G401 (cell line): ENCODE measurements around the gene SPIRE1. TPM values are rescaled to one million over a fixed set of nuclear protein-coding genes. Genes with fewer than 3 reads are reported as not detected.
A peak's percentile ranks its signal among the peaks of the same experiment; 100 is the strongest.
"Not testable (repeated sequence)": the region's sequence is repeated elsewhere in the genome, so short reads cannot be mapped to it uniquely, and the experiment has no call there.

Experiments
- DNase-seq: peaks from one replicate; pipeline ENCODE4 v3.0.0-alpha.2; 2015; ENCODE audit warnings: low spot score
- in situ Hi-C: cut with HindIII; loops from 2 replicates; pipeline ENCODE4 v1.10.0; 2016; ENCODE audit warnings: low sequenced_read_pairs, mixed read lengths
- total RNA-seq: library from RNA; depleted of rRNA; stranded (reverse); fragments of >200 nt; shearing (Covaris generic); gene quantifications from 2 replicates; pipeline ENCODE4 v1.2.3, GENCODE V29; 2014

Gene SPIRE1
- total RNA-seq, 1 experiment from 2014 or later = 32.9 TPM

DNA sequence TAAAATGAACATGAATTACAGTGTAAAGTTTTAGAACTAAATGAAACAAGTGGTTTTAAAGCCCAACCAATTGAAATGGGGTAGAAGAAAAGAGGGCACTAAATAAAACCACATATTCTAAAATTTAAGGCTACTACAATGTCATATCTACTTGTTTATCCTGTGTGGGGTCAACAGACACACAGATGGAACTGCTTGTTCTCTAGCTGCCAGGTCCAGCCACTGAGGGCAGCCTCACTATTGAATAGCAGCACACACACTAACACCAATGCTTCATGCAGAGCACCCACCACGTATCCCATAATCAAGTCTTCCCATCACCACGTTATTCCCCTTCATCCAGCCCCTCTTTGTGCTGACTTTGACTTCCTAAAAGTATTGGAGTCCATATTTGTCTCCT, 88.1 kb downstream of the SPIRE1 start:
- in situ Hi-C loops = no loop called here
- no peak for DNase-seq

DNA sequence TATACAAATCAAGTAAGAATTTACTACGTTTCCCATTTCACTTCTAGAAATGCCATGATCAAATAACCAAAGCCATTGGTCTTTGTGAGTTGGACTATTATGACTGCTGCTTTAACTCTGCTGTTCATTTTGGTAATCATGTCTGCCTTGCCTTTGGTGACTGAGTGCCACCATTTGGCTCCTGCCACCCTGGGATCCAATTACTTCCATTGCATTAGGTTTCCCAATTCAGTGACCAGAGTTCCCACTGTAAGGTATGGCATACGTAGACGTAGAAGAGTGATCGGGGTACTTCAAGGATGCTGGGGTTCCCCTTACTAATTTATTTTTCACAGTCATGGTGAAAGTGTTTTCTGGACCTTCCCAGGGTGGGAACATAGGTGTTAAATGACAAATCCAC, 90.1 kb downstream of the SPIRE1 start:
- in situ Hi-C loops = no loop called here
- no peak for DNase-seq

DNA sequence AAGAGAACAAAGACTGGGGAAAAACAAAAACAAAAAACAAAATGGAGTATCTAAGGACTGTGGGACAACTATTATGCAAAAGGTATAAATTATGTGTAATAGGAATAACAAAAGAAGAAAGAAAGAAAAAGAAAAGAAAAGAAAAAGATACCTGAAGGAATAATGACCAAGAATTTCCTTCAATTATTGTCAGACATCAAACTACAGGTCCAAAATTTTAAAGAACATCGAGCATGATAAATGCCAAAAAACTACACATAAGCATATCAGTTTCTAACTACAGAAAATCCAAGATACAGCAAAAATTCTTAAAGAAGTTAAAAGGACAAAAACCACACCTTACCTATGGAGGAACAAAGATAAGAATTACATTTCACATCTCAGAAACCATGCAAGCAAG, 93.0 kb downstream of the SPIRE1 start:
- in situ Hi-C loops = no loop called here
- no peak for DNase-seq

DNA sequence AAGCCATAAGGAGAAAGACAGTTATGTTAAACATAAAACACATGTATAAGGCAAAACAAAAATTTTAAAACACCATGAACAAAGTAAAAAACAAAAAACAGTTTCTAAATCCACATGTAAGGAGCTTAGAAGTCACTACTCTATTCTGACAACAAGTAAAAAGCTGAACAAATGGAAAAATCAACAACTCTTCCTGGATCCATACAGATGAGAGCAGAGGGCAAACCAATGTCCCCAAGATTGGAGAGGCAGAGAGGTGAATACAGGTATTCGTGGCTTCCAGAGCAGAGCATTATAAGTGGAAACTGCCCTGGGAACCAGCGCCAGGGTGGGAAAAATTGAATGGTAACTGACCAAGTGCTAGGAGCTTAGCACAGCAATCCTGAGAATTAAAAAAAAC, 93.5 kb downstream of the SPIRE1 start:
- in situ Hi-C loops = no loop called here

DNA sequence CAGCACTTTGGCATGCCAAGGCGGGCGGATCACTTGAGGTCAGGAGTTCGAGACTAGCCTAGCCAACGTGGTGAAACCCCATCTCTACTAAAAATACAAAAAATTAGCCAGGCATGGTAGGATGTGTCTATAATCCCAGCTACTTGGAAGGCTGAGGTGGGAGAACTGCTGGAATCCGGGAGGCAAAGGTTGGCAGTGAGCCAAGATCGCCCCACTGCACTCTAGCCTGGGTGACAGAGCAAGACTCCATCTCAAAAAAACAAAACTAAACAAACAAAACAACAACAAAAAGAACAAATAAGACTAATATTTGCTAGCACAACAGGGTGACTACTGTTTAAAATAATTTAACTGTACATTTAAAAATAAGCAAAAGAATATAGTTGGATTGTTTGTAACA, 97.3 kb downstream of the SPIRE1 start:
- in situ Hi-C loops = not testable (repeated sequence)

More for the DNA sequence above, 93.5 kb downstream of the SPIRE1 start:
- DNase-seq = no peak

DNA sequence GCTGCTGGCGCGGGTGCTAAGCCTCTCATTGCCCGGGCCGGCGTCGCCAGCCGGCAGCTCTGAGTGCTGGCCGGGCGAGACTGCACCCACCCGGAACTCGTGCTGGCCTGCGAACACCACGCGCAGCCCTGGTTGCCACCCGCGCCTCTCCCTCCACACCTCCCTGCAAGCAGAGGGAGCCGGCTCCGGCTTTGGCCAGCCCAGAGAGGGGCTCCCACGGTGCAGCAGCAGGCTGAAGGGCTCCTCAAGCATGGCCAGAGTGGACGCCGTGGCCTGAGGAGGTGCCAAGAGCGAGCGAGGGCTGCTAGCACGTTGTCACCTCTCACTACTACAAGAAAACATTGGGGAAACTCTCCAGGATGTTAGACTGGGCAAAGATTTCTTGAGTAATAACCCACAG, 98.6 kb downstream of the SPIRE1 start:
- DNase-seq = no peak
- in situ Hi-C loops = no loop called here

More for the DNA sequence above, 97.3 kb downstream of the SPIRE1 start:
- DNase-seq = not testable (repeated sequence)

DNA sequence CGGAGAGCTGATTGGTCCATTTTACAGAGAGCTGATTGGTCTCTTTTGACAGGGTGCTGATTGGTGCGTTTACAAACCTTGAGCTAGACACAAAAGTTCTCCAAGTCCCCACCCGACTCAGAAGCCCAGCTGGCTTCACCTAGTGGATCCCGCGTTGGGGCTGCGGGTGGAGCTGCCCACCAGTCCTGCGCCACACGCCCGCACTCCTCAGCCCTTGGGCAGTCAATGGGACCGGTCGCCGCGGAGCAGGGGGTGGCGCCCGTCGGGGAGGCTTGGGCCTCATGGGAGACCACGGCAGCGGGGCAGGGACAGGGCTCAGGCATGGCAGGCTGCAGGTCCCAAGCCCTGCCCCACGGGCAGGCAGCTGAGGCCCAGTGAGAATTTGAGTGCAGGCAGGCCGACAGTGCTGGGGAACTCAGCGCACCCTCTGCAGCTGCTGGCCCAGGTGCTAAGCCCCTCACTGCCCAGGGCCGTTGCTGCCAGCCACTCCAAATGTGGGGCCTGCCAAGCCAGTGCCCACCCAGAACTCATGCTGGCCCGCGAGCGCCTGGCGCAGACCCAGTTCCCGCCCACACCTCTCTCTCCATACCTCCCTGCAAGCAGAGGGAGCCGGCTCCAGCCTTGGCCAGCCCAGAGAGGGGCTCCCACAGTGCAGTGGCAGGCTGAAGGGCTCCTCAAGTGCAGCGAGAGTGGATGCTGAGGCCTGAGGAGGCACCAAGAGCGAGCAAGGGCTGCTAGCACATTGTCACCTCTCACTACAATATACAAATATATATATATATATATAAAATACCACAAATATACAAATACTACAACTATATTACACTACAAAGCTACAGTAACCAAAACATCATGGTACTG, 100.7 kb downstream of the SPIRE1 start:
- no peak for DNase-seq
- in situ Hi-C loops = no loop called here

DNA sequence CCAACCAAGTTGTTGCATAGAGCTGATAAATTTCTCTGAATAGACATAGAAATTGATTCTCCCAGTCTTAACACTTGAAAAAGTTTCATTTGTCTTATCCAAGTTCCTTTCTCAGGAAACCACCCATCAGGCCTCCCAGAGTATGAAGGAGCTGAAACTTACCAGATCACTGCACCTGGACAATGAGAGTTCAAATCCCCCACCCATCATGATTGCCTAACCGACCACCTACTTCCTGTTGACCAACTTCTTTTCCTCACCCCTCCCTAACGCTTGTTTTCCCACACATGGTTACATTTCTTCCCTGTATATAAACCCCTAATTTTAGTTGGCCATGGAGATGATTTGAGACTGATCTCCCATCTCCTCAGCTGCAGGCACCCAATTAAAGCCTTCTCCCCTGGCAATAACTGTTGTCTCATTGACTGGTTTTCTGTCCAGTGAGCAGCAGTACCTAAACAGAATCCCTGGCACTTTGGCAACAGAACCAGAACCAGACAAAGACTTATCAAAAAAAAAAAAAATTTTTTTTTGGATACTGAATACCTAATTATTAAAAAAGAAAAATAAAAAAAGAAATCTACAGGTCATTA, 103.0 kb downstream of the SPIRE1 start:
- in situ Hi-C loops = no loop called here
- no peak for DNase-seq

DNA sequence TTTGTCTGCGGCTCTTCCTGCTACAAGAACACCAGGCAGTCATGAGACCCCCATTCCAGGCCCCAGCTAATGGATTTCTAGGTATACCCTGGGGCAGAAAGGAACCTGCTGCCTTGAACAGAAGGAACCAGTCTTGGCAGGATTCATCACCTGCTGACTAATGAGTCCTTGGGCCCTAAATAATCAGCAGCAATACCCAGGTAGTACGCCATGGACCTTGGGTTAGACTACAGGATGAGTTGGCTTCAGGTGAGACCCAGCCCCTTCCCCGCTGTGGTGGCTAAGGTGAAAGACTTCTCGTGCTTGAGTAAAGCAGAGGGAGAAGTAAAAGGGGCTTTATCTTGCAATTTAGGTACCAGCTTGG, 105.0 kb downstream of the SPIRE1 start:
- in situ Hi-C loops = no loop called here
- peak; percentile 24 for DNase-seq

DNA sequence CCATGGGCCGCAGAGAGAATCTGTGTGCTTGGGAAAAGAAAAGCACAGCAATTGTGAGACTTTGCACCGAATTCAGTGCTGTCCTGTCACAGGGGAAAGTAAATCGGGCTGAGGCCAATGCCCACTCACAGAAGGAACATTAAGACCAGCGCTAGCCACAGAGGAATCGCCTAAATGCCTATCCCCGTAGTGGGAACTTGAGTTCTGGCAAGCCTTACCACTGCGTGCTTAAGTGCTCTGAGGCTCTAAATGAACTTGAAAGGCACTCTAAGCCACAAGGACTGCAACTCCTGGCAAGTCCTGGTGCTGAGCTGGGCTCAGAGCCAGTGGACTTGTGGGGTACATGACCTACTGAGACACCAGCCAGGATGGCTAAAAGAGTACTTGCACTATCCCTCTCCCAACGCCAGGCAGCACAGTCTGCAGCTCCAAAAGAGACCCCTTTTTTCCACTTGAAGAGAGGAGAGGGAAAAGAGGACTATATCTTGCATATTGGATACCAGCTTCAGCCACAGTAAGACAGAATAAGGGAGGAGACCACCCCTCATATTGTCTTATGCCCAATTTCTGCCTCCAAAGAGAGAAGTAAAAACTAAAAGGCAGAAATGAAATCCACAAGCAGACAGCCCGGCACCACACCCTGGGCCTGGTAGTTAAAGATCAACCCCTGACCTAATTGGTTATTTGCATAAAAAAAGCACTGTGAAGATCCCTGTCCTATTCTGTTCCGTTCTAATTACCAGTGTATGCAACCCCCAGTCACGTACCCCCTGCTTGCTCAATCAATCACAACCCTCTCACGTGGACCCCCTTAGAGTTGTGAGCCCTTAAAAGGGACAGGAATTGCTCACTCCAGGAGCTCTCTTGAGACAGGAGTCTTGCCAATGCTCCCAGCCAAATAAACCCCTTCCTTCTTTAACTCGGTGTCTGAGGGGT, 105.7 kb downstream of the SPIRE1 start:
- peak; percentile 85 for DNase-seq
- in situ Hi-C loops = not testable (repeated sequence)

DNA sequence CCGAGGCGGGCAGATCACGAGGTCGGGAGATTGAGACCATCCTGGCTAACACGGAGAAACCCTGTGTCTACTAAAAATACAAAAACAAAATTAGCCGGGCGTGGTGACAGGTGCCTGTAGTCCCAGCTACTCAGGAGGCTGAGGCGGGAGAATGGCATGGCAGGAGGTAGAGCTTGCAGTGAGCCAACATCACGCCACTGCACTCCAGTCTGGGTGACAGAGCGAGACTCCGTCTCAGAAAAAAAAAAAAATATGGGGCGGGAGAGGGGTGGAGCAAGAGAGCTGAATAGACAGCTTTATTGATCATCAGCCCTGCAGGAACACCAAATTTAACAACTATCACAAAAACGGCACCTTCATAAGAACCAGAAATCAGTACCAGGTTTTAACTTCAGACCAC, 106.4 kb downstream of the SPIRE1 start:
- in situ Hi-C loops, DNase-seq: not testable (repeated sequence)

DNA sequence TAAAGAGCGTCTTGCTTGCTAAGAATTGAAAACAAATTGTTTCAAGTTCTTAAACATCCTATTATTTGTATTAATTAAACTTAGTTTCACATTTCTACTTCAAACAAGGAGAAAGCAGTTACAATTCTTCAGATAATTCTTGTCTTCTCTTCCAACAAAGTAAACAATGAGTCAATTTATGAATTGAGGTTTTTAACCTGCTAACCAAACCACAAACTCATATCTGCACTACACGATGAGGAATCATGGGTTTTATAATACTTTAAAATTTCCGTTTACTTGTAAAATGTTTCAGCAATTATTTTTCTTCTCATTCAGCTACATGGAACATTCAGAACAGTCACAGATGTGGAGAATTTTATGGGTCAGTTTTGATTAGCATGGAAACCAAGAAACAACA, 114.2 kb downstream of the SPIRE1 start:
- in situ Hi-C loops = no loop called here
- DNase-seq = no peak

DNA sequence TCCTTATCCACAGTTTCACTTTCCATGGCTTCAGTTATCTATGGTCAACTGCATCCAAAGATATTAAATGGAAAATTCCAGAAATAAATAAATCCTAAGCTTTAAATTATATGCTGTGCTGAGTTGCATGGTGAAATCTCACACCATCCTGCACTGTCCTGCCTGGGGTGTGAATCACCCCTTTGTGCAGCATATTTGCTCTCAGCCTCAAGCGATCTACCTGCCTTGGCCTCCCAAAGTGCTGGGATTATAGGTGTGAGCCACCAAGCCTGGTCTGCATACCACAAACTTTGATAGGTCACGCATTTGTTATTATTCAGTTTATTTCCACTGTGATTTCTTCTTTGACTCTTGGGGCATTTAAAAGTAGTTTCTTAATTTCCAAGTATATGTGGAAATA, 117.2 kb downstream of the SPIRE1 start:
- in situ Hi-C loops = no loop called here
- no peak for DNase-seq

DNA sequence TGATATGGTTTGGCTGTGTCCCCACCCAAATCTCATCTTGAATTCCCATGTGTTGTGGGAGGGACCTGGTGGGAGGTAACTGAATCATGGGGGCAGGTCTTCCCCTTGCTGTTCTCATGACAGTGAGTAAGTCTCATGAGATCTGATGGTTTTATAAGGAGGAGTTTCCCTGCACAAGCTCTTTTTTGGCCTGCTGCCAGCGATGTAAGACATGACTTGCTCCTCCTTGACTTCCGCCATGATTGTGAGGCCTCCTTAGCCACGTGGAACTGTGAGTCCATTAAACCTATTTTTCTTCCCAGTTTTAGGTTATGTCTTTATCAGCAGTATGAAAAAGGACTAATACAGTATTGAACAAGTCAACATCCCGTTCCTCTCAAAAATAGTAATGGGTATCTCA, 118.7 kb downstream of the SPIRE1 start:
- DNase-seq, in situ Hi-C loops: not testable (repeated sequence)

DNA sequence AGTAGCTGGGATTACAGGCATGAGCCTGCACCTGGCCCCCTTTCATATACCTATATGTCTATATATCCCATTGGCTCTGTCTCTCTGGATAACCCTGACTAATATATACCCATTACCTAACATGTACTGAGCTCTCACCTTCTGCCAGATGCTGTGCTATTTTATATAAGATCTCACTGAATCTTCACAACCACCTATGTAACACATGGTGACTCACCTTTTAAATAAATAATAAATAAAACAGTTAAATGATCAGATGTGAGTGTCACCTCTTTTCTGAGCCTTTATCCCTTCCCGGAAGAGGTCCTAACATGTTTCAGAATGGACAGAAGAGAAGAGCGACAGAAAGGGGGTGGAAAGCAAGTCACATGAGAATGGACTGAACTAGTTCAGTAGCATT, 123.1 kb downstream of the SPIRE1 start:
- no peak for DNase-seq
- in situ Hi-C loops = no loop called here

DNA sequence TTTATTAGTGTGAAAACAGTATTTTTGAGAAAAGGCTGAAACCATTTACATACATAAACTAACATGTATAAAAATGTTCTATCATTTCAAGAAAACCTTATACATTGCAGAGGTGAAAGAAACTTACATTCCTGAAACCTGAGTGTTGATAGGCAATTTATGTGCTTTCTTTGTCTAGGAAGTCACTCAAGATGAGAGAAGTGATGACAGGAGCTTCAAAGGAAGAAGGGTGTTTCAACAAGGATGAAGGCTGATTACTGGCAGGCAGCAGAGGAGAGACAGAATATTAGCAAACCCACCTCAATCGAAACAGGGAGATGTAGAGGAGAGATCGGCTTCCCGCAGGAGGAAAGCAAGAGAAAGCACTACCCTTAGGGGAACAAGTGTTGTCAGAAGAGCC, 125.2 kb downstream of the SPIRE1 start:
- in situ Hi-C loops = no loop called here
- DNase-seq = no peak

DNA sequence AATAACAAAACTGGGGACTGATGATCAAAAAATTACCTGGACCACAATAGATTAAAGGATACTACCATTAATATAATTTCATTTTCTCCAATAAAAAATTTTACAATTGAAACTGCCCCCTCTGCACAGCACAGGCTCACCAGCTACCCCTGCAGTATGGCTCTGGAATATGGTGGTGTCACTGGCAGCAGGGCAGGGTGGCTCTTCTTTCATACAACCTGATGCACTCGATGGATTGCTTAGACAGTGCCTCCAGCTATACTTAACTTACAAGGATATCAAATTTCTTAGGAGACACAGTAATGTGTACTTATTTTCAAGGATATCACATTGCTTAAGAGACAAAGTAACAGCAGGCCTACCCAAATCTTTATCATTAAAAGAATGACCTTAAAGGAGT, 126.2 kb downstream of the SPIRE1 start:
- no peak for DNase-seq
- in situ Hi-C loops = no loop called here

DNA sequence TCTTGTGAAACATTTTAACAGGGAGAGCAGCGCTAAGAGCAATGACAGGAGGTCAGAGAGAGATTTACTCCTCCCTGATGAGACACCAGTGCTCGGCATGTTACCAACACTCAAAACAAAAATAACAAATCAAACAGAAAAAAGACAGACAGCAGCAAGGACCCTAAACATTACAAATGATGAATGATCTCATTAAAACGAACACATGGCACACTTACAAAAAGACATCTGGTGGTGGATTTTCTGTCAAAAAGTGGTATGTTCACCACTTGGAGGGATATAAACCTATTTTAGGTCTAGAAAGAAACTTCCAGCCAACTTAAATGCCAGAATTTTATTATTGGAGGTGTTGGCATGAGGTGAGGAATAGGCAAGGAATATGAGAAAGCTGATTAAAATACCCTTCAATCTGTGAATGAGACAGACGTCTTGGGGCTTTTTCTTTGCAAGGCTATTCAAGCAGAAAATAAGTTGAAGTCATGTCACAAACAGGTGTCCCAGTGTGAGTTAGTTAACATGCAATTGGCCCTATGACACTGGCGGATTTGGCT, 137.4 kb downstream of the SPIRE1 start:
- in situ Hi-C loops = no loop called here
- peak; percentile 52 for DNase-seq

DNA sequence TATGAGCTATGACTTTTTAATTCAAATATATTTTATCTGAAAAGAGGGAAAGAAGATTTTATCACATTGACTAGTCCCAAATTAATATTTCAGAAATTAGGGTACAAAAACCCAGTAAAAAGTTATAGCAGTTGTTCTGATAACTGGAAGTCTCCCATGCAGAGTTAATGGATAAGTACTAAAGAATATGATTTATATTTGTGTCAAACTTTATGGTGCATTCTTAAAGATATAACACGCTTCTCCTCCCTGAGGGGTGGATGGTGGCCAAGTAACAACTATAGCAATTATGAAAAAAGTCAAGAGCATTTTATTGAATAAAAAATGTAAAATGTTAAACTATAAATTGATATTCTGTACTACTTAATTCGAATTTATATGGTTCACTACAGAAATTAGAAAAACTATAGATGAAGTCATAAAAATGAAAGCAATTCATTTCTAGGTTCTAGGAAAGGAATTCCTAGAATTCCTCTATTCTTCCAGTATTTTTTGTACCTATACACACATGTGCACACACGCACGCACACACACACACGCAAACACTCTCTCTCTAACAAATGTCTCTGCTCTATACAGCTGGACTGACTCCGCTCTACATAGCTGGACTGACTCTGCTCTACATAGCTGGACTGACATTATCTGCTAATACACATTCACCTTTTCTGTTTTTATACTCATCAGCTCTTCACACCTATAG, 138.9 kb downstream of the SPIRE1 start:
- in situ Hi-C loops = no loop called here
- no peak for DNase-seq
